Stimulated activated CD4-positive, alpha-beta T cell treated with anti-CD3 and anti-CD28 coated beads, Interleukin-15, amount 100 ng/mL, for 1 hour (primary cell): Measurements from ENCODE around the gene ACMSD.
"Not testable (repeated sequence)": the region's sequence is repeated elsewhere in the genome, so short reads cannot be mapped to it uniquely, and the experiment has no call there.

ENCODE experiments used
- DNase-seq, 2 donors: peaks; one replicate each; pipeline ENCODE4 v3.0.0-alpha.2; 2020; ENCODE audit warnings: low read depth in 1 of 2, low spot score in 1 of 2

Gene ACMSD

GRCh38 chr2:134847582-134847981 is 9.2 kb downstream of the ACMSD start:
- not testable (repeated sequence) for DNase-seq

DNA sequence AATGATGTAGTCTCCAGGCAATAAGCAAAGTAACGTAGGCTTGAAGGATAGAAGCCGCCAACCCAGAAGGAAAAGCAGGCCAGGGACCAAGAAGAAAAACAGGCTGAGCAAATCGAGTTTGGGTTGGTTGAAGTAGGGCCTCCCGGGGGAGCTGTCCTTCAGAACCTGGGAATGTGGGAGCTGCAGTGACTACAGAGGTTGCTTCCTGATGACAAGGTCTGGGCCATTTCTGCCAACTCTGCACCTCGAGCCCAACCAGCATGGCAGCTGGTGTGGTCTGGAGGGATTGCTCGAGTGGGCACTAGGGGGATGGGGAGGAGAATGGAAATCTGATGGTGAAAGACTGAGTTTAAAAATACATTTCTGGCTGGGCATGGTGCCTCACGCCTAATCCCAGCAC is 14.1 kb downstream of the ACMSD start:
- no peak for DNase-seq

GRCh38 chr2:134855709-134856108 is 17.3 kb downstream of the ACMSD start:
- DNase-seq, result no peak

GRCh38 chr2:134858245-134858644 is 19.8 kb downstream of the ACMSD start:
- DNase-seq, result no peak

DNA sequence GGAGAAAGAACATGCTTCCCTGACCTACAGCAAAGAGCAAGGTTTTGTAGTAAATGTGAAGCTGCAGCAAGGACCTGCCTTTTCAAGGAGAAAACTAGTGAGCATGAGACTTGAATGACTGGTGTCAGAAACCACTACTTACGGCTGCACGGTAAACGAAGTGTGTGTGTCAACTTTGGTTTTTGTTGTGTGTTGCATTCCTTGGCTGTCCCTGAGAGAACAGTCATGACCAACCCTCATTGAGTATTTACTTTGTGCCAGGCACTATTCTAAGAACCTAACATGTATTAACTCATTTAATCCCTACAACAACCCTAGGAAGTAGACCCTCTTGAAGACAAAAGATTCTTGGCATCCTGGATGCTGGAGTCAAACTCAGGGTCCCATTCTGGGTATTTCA is 22.8 kb downstream of the ACMSD start:
- no peak for DNase-seq

DNA sequence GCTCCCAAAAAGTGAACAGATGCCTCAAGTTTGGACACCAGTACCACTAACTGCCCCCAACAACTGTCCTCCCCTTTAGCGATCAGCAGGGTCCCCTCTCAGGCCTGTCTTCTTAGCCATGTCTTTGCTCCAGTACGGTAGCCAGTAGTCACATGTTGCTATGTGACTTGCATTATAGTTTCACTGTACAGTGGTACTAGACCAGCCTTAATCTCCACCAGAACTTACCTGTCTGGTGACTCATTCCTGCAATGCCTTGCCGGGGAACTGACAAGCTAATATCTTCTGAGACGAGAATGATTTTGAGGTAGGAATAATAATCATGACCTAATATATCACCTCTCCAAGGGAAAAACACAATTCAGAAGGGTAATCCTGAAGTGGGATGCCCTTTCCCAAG is 23.7 kb downstream of the ACMSD start:
- DNase-seq, result no peak

DNA sequence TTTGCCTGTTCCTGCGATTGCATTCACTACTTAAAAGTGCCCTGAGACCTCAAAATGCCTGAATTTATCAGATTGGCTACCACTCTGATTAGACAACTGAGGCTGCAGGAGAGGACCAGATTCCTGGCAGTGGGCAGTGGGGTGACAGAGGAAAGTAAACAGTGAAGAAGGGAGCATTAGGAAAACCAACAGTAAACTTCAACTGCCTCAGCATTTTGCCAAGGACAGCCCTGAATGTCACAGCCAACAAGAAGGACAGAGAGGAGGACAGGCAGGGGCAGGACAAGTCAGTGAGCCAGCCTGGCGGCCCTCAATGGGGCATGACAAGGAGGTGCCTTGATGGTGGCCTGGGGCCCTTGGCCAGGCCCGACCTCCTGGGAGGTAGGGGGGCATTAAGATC is 24.3 kb downstream of the ACMSD start:
- DNase-seq, result no peak

GRCh38 chr2:134863446-134863845 is 25.0 kb downstream of the ACMSD start:
- no peak for DNase-seq

GRCh38 chr2:134865067-134865787 is 26.8 kb downstream of the ACMSD start:
- DNase-seq, result no peak

DNA sequence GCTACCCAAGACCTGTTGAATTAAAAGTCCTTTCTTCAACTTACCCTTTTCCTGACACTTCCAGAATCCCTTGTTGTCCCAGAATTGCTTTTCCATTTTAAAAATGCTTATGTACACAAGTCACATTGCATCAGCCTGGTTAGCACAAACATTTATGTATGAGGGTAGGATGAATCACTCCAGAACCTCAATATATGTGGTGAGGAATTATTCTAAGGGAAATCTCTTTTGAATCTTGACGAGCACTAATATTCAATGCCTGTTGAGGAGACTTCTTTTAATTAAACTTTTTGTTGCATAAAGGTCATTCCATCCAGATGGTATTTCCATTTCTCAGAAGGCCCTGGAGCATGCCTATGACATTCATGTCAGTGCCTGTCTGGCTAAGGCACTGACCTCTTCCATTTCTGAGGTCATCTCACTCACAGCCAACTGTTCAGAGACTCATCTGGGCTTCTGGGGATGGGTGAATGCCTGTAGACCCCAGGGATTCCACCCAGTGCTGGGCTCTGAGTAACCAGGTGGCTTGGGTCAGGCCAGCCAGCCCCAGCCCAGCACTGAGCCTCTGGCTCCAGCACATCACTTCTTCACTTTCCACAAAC is 28.2 kb downstream of the ACMSD start:
- DNase-seq, result no peak

- no peak for DNase-seq
Measured at GRCh38 chr2:134869946-134870736, 31.7 kb downstream of the ACMSD start.

DNA sequence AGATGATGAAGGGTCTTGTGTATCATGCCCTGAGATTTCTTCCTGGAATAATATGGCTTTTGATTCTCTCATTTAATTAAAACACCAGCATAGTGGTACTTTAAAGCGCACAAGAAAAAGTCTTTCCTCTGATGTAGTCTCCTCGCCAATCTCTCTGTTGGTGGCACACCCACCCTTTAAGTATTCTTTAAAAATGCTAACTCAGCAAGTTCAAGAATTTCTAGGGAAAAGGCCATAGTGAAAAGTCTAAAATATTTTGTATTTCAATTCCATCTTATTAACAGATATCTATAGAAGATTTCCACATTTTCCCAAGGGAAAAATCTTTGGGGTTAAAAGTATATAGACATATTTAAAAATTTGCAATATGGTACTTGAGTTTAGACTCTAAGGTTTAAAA is 34.7 kb downstream of the ACMSD start:
- DNase-seq, result no peak

- DNase-seq, result no peak
Measured at GRCh38 chr2:134875309-134875708, 36.9 kb downstream of the ACMSD start.

DNA sequence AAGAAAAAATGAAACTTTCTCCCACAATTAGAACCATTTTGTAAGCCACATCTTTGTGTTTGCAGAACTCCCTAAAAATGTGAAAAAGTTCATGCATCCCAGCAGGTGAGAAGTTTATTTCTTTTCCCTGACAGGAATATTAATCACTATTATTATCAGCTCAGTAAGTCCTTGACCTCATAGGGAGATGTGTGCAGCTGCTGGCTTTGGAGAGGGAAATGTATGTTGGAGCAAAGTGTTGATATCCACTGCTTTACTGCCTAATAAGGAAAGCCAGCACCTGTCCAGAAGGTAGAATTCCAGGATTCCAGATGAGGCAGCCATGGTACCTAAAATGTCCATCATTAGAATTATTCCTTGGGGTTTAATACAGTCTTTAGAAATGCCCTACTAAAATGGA is 44.4 kb downstream of the ACMSD start:
- DNase-seq, result no peak

GRCh38 chr2:134883552-134884293 is 45.3 kb downstream of the ACMSD start:
- DNase-seq, result no peak

DNA sequence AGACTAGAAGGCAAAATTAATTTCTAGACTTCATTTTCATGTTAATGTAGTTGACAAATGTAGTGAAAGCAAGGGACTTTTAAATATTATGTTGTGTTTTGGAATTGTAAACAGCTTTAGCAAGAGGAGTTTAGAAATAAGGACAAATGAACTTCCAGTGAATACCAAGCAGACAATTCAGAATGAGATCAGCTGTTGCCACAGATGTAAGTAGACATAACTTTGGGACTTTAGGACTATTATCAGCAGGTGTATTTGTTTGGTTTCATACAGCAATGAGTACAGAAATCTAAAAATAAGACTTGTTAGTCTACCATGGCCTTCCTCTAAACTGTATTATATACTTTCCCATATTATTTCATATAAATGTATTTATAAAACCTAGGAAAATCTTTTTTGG is 46.0 kb downstream of the ACMSD start:
- no peak for DNase-seq

DNA sequence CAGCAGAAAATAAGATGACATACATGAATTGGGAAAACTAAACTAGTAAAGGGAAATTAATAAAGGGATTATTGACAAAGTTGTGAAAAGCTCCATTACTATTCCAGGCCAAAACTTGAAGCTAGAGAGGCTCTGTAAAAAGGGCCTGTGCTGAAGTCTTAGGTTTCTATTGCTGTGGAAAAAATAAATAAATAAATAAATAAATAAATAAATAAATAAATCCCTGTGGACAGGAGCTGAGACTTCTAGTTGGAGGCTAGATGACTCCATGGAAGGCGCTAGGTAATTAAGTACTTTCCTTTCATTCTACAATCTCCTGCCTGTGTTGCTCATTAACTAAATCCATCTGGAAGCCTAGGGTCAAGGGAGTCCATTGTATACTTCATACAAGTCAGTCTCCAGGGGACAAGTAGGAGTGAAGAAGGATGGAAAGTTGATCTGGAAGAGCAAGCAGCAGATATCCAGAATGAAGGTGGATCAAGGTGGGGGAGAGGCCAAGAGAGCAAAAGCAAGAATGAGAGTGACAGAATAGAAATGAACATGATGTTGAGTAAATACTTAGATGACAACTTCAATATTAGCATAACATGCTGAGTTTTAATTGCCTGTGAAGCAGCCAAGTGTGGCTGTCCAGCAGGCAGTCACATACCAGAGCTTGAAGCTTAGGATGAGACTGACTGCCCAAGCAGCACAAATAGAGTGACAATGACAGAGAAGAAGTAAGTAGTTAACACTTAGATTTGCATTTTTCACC is 54.0 kb downstream of the ACMSD start:
- no peak for DNase-seq

GRCh38 chr2:134897932-134898331 is 59.5 kb downstream of the ACMSD start:
- no peak for DNase-seq

- no peak for DNase-seq
Measured at GRCh38 chr2:134899204-134899603, 60.8 kb downstream of the ACMSD start.

- no peak for DNase-seq
Measured at GRCh38 chr2:134900151-134900550, 61.7 kb downstream of the ACMSD start.

DNA sequence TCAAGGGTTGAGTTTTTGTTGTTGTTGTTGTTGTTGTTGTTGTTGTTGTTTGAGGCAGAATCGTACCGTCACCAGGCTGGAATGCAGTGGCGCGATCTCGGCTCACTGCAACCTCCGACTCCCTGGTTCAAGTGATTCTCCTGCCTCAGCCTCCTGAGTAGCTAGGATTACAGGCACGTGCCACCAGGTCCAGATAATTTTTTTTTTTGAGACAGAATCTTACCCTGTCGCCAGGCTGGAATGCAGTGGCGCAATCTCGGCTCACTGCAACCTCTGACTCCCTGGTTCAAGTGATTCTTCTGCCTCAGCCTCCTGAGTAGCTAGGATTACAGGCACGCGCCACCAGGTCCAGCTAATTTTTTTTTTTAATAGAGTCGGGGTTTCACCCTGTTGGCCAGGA is 65.3 kb downstream of the ACMSD start:
- DNase-seq, result not testable (repeated sequence)
